ENCODE data around the gene SMPD1.

Gene SMPD1

GRCh38 chr11:6389905-6390717, at the start of gene SMPD1:
Gene SMPD1 (plus strand): TSS chr11:6390474. CDS start chr11:6390599, 125 bp downstream.
- DNase-seq = peak; percentile 95

DNA sequence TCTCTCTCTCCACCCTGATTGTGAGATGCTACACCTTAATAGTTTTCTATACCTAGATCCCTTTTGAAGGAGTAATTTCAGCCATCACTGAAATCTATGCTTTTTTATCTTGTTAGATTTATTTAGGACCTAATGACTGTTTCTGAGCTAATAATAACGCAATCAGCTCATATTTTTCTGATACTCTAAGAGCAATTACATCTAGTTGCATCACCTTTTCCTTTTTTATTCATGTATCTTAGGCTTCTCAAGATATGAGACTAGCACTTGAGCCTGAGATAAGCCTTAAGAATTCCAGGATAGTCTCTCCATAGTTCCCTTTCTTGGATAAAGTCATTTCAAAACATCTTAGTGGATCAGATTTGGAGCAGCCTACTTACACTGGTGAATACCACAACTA, 44.9 kb upstream of the SMPD1 start:
- no peak for DNase-seq

DNA sequence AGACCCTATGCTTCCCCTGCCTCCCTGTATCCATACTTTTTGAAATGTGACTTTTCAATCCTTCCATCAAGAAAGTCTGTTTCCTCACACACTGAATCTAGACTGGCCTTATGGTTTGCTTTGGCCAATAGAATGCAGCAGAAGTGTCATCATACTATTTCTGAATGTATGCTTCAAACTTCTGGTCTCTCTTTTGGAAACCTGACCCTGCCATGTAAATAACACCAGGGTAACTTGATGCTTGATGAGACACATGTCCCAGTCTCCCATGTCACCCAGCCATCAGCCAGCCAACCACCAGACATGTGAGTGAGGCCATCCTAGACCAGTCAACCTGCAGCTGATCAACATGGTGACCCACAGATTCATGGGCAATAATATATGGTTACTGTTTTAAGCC, 40.2 kb upstream of the SMPD1 start:
- no peak for DNase-seq

DNA sequence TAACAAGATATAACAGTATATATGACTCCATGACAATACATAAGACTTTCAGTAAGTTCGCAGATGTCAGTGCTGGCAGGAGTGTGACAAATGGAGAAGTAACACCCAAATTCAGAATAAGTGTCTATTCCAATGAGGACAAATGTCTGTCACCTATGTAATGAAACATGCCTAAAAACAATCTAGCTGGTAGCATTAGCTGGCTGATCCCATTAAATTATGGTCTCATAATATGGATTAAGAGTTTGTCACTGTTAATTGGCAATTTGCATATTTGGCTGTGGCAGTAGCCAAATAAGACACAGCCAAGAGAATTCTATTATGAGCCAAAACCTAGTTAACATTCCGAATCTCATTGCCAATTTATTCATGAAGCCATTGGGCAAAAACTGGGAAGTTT, 39.8 kb upstream of the SMPD1 start:
- no peak for DNase-seq

- no peak for DNase-seq
Observed at GRCh38 chr11:6351782-6352382, 38.4 kb upstream of the SMPD1 start.

DNA sequence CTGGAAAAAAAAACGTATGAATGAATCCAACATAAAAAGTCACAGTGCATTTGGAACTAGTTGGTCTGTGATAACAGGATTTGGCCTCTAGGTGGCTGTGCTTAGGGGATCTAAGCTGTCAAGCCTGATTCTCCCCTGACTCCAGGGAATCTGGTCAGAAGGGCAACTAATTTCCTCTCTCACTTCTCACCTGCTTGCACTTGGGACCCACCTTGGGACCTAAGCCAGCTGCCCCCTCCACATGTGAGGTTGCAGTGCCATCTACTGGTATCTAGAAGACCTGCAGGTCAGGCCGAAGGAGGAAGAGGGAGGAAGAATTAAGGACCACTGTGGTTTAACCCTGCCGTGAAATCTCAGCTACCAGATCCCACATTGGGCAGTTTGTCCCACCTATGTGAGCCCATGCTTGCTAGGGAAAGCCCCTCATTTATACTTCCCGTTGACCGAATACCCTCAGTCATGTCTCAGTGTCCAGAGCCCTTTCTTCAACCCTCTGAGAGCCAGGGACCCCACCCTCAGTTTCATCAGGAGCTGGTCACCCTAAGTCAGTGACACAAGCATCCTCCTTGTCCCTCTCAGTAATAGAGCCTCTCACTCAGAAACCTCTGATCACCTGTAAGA, 36.8 kb upstream of the SMPD1 start:
- peak; percentile 92 for DNase-seq

- no peak for DNase-seq
Observed at GRCh38 chr11:6354651-6355485, 35.4 kb upstream of the SMPD1 start.

- no peak for DNase-seq
Observed at GRCh38 chr11:6356503-6357055, 33.7 kb upstream of the SMPD1 start.

GRCh38 chr11:6357222-6357621, 33.1 kb upstream of the SMPD1 start:
- DNase-seq = peak; percentile 17

DNA sequence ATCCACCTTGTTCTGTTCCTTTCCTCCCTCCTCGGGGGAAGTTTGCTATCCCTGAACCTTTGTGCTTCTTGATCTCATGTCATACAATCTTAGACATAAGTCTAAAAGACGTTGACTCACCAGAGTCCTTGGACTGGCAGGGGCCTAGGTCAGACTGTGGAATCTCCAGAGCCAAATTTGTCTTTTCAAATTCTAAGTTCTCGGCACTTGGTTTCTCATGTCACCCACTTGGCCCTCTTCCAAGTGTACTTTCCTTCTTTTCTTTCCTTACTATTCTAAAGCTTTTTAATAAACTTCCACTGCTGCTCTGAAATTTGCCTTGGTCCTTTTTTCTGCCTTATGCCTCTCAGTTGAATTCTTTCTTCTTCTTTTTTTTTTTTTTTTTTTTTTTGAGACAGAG, 30.1 kb upstream of the SMPD1 start:
- no peak for DNase-seq

GRCh38 chr11:6362185-6362872, 27.9 kb upstream of the SMPD1 start:
- DNase-seq = no peak

- DNase-seq = peak; percentile 73
Observed at GRCh38 chr11:6362873-6363678, 27.2 kb upstream of the SMPD1 start.

- peak; percentile 8 for DNase-seq
Observed at GRCh38 chr11:6365659-6366058, 24.6 kb upstream of the SMPD1 start.

DNA sequence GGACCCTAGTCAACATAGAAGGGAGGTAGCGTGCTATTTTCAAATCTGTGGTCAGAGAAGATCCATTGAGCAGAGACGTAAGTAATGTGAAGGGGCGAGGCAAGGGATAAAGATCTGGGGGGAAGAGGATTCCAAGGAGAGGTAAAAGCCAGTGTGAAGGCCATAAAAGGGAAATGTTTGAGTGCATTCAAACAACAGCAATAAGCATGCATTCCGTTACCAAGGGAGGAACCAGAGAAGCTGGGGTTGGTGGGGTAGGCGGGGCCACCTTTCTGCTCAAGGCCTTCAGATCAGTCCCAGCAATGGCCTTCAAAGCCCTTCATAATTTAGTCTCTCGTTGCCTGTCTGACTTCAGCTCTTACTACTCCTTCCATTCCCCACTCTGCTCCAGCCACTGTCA, 18.4 kb upstream of the SMPD1 start:
- no peak for DNase-seq

- DNase-seq = no peak
Observed at GRCh38 chr11:6377902-6378639, 12.2 kb upstream of the SMPD1 start.

- DNase-seq = peak; percentile 35
Observed at GRCh38 chr11:6378640-6378989, 11.7 kb upstream of the SMPD1 start.

DNA sequence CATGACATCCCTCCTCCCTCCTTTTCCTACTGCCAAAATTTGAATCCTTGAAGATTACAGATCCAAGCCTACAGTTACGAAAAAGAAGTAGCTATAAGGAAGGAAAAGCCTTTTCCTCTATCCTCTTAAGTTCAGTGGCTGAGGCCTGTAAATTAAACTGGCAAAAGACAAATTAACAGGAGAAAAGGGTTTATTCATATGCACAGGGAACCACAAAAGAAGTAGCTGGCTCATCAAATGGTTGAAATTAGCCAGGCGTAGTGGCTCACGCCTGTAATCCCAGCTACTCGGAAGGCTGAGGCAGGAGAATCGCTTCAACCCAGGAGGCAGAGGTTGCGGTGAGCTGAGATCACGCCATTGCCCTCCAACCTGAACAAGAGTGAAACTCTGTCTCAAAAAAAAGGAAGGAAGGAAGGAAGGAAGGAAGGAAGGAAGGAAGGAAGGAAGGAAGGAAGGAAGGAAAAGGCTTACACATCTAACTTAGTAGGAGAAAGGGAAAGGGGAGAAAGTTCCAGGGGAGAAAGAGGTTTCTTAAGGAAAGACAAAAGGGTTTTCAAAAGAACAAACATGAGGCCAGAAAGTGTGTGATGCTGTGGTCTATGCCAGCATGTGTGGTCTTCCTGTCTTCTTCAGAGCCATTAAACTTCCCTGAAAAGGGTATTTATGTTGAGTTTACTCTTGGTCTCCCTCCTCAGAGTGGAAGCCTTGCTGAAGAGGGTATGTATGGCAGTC, 5.1 kb upstream of the SMPD1 start:
- no peak for DNase-seq

DNA sequence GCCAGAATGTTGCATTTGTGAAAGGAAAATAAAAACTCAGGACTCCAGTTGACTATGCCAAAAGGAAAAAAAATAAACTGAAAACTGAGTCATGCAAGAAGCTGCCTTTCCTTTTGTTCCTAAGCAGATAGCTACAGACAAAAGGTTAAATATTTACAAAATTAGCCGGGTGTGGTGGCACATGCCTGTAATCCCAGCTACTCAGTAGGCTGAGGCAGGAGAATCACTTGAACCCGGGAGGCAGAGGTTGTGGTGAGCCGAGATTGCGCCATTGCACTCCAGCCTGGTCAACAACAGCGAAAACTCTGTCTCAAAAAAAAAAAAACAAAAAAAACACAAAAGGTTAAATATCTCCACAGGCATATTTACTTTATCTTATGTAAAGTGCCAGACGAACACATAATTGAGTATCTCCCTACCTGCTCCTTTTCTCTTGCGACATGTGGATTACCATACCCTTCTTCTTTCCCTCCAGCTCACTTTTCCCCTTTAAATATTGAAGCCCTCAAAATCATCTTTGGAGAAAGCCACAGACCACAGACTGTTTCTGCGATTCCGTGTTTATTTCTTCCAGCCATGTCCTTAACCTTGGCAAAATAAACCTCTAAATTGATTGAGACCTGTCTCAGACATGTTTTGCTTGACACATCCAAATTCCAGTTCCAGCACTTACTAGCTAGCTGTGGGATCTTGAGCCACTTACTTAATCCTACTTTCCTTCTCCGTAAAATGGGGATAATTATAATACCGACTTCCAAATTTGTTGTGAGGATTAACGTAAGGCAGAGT, 2.3 kb upstream of the SMPD1 start:
- no peak for DNase-seq

DNA sequence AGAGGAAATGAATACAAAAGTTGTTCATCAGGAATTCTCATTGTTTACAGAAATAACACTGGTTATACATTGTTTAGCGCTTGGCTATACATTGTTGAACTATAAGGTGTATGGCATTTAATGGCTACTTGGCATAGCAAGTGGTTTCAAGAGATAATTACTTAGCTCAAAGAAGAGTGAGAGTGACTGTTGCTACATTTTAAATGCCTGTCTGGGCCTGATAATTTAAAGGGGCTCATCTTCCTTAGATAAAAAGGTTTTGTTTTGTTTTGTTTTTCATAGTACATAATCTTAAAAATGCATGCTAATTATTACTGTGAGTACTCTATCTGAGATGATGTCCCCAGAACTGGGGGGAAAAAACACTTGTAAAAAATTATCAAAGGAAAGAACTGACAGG, 1.5 kb upstream of the SMPD1 start:
- no peak for DNase-seq

Measured in NCI-H69 (cell line).